IMR-90 (cell line): ENCODE measurements around the gene APOBR. TPM values are rescaled to one million over a fixed set of nuclear protein-coding genes. Genes with fewer than 3 reads are reported as not detected.
A peak's percentile ranks its signal among the peaks of the same experiment; 100 is the strongest.

Experiments
- ATAC-seq: fragments of 200-7000 bp; cut with Tn5 transposase; 2 replicates; pipeline ENCODE4 v1.9.1; 2020; ENCODE audit warnings: low read depth, mild to moderate bottlenecking, moderate library complexity
- BruUV-seq: library from RNA; stranded (reverse); fragments of 400-500 nt; replicated peaks from 2 replicates; lab custom pipeline; 2021; lab: Mats Ljungman, UMichigan
- CTCF ChIA-PET: fragments of 300-600 bp; formaldehyde crosslinking; extraction: SDS; loops from one replicate; lab custom pipeline; 2021; ENCODE audit warnings: antibody characterized with exemption; lab: Yijun Ruan, JAX
- POLR2A ChIA-PET: fragments of 300-600 bp; sonication (Branson Sonifier 250); formaldehyde crosslinking; loops from one replicate; lab custom pipeline; 2022; ENCODE audit warnings: antibody characterized with exemption; ENCODE audit not compliant: unreplicated experiment; lab: Charles Lee
- DNase-seq: peaks from one replicate; pipeline ENCODE4 v3.0.0; 2013
- H2AFZ ChIP-seq: replicated peaks from 2 replicates; pipeline ENCODE3; 2013; ENCODE audit warnings: low read length, mild to moderate bottlenecking; ENCODE audit not compliant: poor library complexity
- H2AK5ac ChIP-seq: 2 replicates; pipeline ENCODE4 v1.6.1; 2013; ENCODE audit warnings: low read depth, low read length, inconsistent platforms
- H2AK9ac ChIP-seq: replicated peaks from 2 replicates; pipeline ENCODE3; 2013; ENCODE audit warnings: mild to moderate bottlenecking, low read depth, low read length, moderate library complexity; ENCODE audit not compliant: poor library complexity
- H2BK120ac ChIP-seq: 2 replicates; pipeline ENCODE4 v1.6.1; 2013; ENCODE audit warnings: low read depth, low read length, inconsistent platforms
- H2BK15ac ChIP-seq: 3 replicates; pipeline ENCODE4 v1.6.1; 2013; ENCODE audit warnings: low read depth, low read length, inconsistent platforms
- H2BK20ac ChIP-seq: 2 replicates; pipeline ENCODE4 v1.6.1; 2013; ENCODE audit warnings: low read depth, mild to moderate bottlenecking, inconsistent platforms, low read length, moderate library complexity
- H2BK5ac ChIP-seq: 2 replicates; pipeline ENCODE4 v1.6.1; 2013; ENCODE audit warnings: mild to moderate bottlenecking, low read depth, low read length, inconsistent platforms; ENCODE audit not compliant: poor library complexity, severe bottlenecking
- H3K14ac ChIP-seq: replicated peaks from 2 replicates; pipeline ENCODE4 v1.6.1; 2013; ENCODE audit warnings: low read depth, low read length, inconsistent platforms
- H3K18ac ChIP-seq: 2 replicates; pipeline ENCODE4 v1.6.1; 2013; ENCODE audit warnings: low read depth, low read length, control low read depth
- H3K23ac ChIP-seq: 2 replicates; pipeline ENCODE4 v1.6.1; 2013; ENCODE audit warnings: low read depth, low read length, inconsistent platforms
- H3K27ac ChIP-seq: 2 replicates; pipeline ENCODE4 v1.5.1; 2013; ENCODE audit warnings: mild to moderate bottlenecking, control low read depth, low read length; ENCODE audit not compliant: insufficient read depth
- H3K27me3 ChIP-seq: 2 replicates; pipeline ENCODE4 v1.6.1; 2013; ENCODE audit warnings: low read length; ENCODE audit not compliant: control insufficient read depth, insufficient read depth
- H3K36me3 ChIP-seq: 2 replicates; pipeline ENCODE4 v1.6.1; 2013; ENCODE audit warnings: low read length, mixed read lengths; ENCODE audit not compliant: control insufficient read depth, insufficient read depth
- H3K4ac ChIP-seq: 2 replicates; pipeline ENCODE4 v1.6.1; 2013; ENCODE audit warnings: low read depth, low read length, inconsistent platforms
- H3K4me1 ChIP-seq: 2 replicates; pipeline ENCODE4 v1.6.1; 2013; ENCODE audit warnings: low read length, mixed read lengths; ENCODE audit not compliant: control insufficient read depth, insufficient read depth
- H3K4me2 ChIP-seq: 2 replicates; pipeline ENCODE4 v1.6.1; 2013; ENCODE audit warnings: low read depth, mild to moderate bottlenecking, control low read depth, low read length, moderate library complexity
- H3K4me3 ChIP-seq: 2 replicates; pipeline ENCODE4 v1.5.1; 2013; ENCODE audit warnings: low read depth, mild to moderate bottlenecking, control low read depth, low read length, moderate library complexity; ENCODE audit not compliant: insufficient read depth
- H3K56ac ChIP-seq: 2 replicates; pipeline ENCODE4 v1.6.1; 2013; ENCODE audit warnings: low read length, inconsistent platforms; ENCODE audit not compliant: insufficient read depth; ENCODE audit errors: extremely low read depth
- H3K79me1 ChIP-seq, 2 experiments: 2 replicates each; pipeline ENCODE4 v1.6.1; 2013; ENCODE audit warnings: low read length in 2 of 2, inconsistent platforms in 1 of 2, low read depth in 1 of 2
- H3K9ac ChIP-seq: 2 replicates; pipeline ENCODE4 v1.6.1; 2013; ENCODE audit warnings: low read depth, low read length, control low read depth
- H3K9me1 ChIP-seq: 2 replicates; pipeline ENCODE4 v1.6.1; 2013; ENCODE audit warnings: low read length, inconsistent platforms; ENCODE audit not compliant: insufficient read depth
- H3K9me3 ChIP-seq: 2 replicates; pipeline ENCODE4 v1.6.1; 2013; ENCODE audit warnings: low read length; ENCODE audit not compliant: control insufficient read depth, insufficient read depth
- H4K20me1 ChIP-seq: 2 replicates; pipeline ENCODE4 v1.6.1; 2013; ENCODE audit warnings: low read length, inconsistent platforms; ENCODE audit not compliant: insufficient read depth
- H4K5ac ChIP-seq: 2 replicates; pipeline ENCODE4 v1.6.1; 2013; ENCODE audit warnings: mild to moderate bottlenecking, low read depth, low read length, control low read depth
- H4K8ac ChIP-seq, 2 experiments: 2 replicates each; pipeline ENCODE4 v1.6.1; 2013; ENCODE audit warnings: low read depth in 2 of 2, low read length in 2 of 2, control low read depth in 1 of 2, inconsistent platforms in 1 of 2
- H4K91ac ChIP-seq: 2 replicates; pipeline ENCODE4 v1.6.1; 2013; ENCODE audit warnings: low read depth, low read length, inconsistent platforms; ENCODE audit not compliant: insufficient read depth
- BHLHE40 ChIP-seq: fragments of 150-350 bp; IDR thresholded peaks from 2 replicates; pipeline ENCODE4 v1.6.1; 2016; ENCODE audit warnings: mild to moderate bottlenecking, low read depth, low read length
- CTCF ChIP-seq: conservative IDR thresholded peaks from 2 replicates; pipeline ENCODE4 v1.5.1; 2012; ENCODE audit warnings: mild to moderate bottlenecking, low read depth, low read length, improper control_type of control experiment
- ELK1 ChIP-seq: fragments of 150-350 bp; IDR thresholded peaks from 2 replicates; pipeline ENCODE4 v1.6.1; 2016; ENCODE audit warnings: low read depth, mild to moderate bottlenecking, low read length, moderate library complexity, borderline replicate concordance
- FOS ChIP-seq: fragments of 150-350 bp; IDR thresholded peaks from 2 replicates; pipeline ENCODE4 v1.6.1; 2016; ENCODE audit warnings: low read depth, low read length
- MAFK ChIP-seq: IDR thresholded peaks from 2 replicates; pipeline ENCODE4 v1.6.1; 2012; ENCODE audit warnings: low read depth, low read length, improper control_type of control experiment
- POLR2A ChIP-seq: IDR thresholded peaks from 2 replicates; pipeline ENCODE4 v1.6.1; 2012; ENCODE audit warnings: mild to moderate bottlenecking, low read depth, low read length
- RAD21 ChIP-seq: IDR thresholded peaks from 2 replicates; pipeline ENCODE4 v1.6.1; 2012; ENCODE audit warnings: low read length, improper control_type of control experiment
- RCOR1 ChIP-seq: IDR thresholded peaks from 2 replicates; pipeline ENCODE4 v1.6.1; 2012; ENCODE audit warnings: mild to moderate bottlenecking, low read length, improper control_type of control experiment; ENCODE audit not compliant: insufficient replicate concordance
- RFX5 ChIP-seq: IDR thresholded peaks from 2 replicates; pipeline ENCODE4 v1.8.0; 2012; ENCODE audit warnings: low read depth, mild to moderate bottlenecking, low read length, moderate library complexity
- USF2 ChIP-seq: fragments of 150-350 bp; IDR thresholded peaks from 2 replicates; pipeline ENCODE4 v1.6.1; 2017; ENCODE audit warnings: mild to moderate bottlenecking, antibody characterized with exemption, low read length, low read depth
- WGBS, 2 experiments: methylation state at CpG; one replicate each; pipeline versions ENCODE4 v1.1.5 to v1.1.7; 2013; ENCODE audit warnings: missing lambda C conversion rate in 2 of 2; ENCODE audit not compliant: insufficient read length in 1 of 2; ENCODE audit errors: extremely low coverage in 2 of 2; 5-methylcytosine and 5-hydroxymethylcytosine counted together
- dilution Hi-C: fragments of 300-500 bp; cut with HindIII; formaldehyde crosslinking; loops from one replicate; pipeline ENCODE4 v1.14.3; 2018; ENCODE audit warnings: low sequenced_read_pairs; ENCODE audit not compliant: unreplicated experiment
- in situ Hi-C: fragments of 300-500 bp; cut with MboI; formaldehyde crosslinking; loops from 3 replicates; pipeline ENCODE4 v1.14.3; 2019; ENCODE audit warnings: low sequenced_read_pairs, inconsistent platforms, mixed read lengths
- intact Hi-C: fragments of 100-400 bp; cut with micrococcal nuclease; formaldehyde crosslinking; loops from 2 replicates; pipeline ENCODE4 v1.10.0; 2022
- polyA plus RNA-seq, 3 experiments: library from polyadenylated mRNA; depleted of rRNA; stranded (reverse); fragments of >200 nt; gene quantifications; 2 replicates each; pipeline ENCODE4 v1.2.3, GENCODE V29; 2012; ENCODE audit warnings: low replicate concordance in 1 of 3
- total RNA-seq: library from RNA; depleted of rRNA; stranded (reverse); fragments of >200 nt; gene quantifications from 2 replicates; pipeline ENCODE4 v1.2.3, GENCODE V29; 2012

The APOBR gene
- total and polyA plus RNA-seq, 2 of the 4 experiments (the other 2 are of a cell fraction) = not detected

- Histone ChIP-seq H3K36me3 (peaks cover 28% of the 10 kb centered on the region), H3K9ac (peak overlapping the region; percentile 42), H4K5ac (no peak overlapping the region; the same call in 1 of the 2 replicates), H3K18ac (no peak overlapping the region), H4K20me1 (no peaks in the 10 kb centered on the region; the same call in 1 of the 2 replicates), H3K23ac (peak overlapping the region; percentile 67; the same call in 1 of the 2 replicates), H2BK15ac (no peak overlapping the region; the same call in 2 of the 3 replicates), H3K9me3 (no peaks in the 10 kb centered on the region), H2BK20ac (no peak overlapping the region), H3K9me1 (peaks cover 12% of the 10 kb centered on the region; the same call in 1 of the 2 replicates), H3K4me3 (peak overlapping the region; percentile 49), H2AK9ac (peak overlapping the region; percentile 61), H2BK5ac (no peak overlapping the region), H3K27me3 (no peaks in the 10 kb centered on the region), H2AK5ac (peak overlapping the region; percentile 66; the same call in 1 of the 2 replicates), H2BK120ac (no peak overlapping the region), H4K8ac (peak overlapping the region in 1 of 2 experiments; percentile 41; a peak in 1 of 4 replicates), H3K14ac (peak overlapping the region; percentile 98), H3K79me1 (peaks cover 17 to 26% of the 10 kb centered on the region in 2 experiments), H3K4me2 (peak overlapping the region; percentile 80), H3K4ac (peak overlapping the region; percentile 55), H4K91ac (peak overlapping the region; percentile 11; the same call in 1 of the 2 replicates), H3K27ac (peak overlapping the region; percentile 13; the same call in 1 of the 2 replicates), H2AFZ (peak overlapping the region; percentile 4), H3K4me1 (peaks cover 9% of the 10 kb centered on the region), H3K56ac (no peak overlapping the region; the same call in 1 of the 2 replicates)
- intact Hi-C loops = loop anchor here (5.0 kb wide), 2 partner anchors 45 to 80 kb away; partner anchors contain the start of genes APOBR and CLN3
- BruUV-seq = no TSS peak
- no CpG with 5 or more reads among the region's 6 CpGs for WGBS, 2 experiments
- TF ChIP-seq CTCF (no peak), MAFK (no peak), FOS (no peak), RAD21 (no peak), POLR2A (no peak), RFX5 (no peak), RCOR1 (no peak), ELK1 (no peak), USF2 (no peak), BHLHE40 (no peak)
- in situ Hi-C loops = no loop called here
- POLR2A ChIA-PET = no interaction called here
- ATAC-seq (no peak), DNase-seq (no peak)
- dilution Hi-C loops = no loop called here
- CTCF ChIA-PET = no interaction called here
Measured at GRCh38 chr16:28537076-28537475, 42.6 kb downstream of the APOBR start.
